SJSA1 (cell line): ENCODE results near the gene LRRC75B. TPM values are rescaled to one million over a fixed set of nuclear protein-coding genes. Genes with fewer than 3 reads are reported as not detected.
"Not testable (repeated sequence)": the region's sequence is repeated elsewhere in the genome, so short reads cannot be mapped to it uniquely, and the experiment has no call there.

Source experiments
- DNase-seq, 2 experiments: peaks; one replicate each; pipeline ENCODE4 v3.0.0-alpha.2; 2015 to 2020; ENCODE audit warnings: low spot score in 2 of 2, low read depth in 1 of 2
- H3K27ac ChIP-seq: fragments of 250-450 bp; sonication (Bioruptor Pico); 2 replicates; pipeline ENCODE4 v1.5.1; 2020; ENCODE audit warnings: mild to moderate bottlenecking, moderate library complexity
- H3K27me3 ChIP-seq: fragments of 250-450 bp; sonication (Bioruptor Pico); replicated peaks from 2 replicates; pipeline ENCODE4 v1.5.1; 2020; ENCODE audit warnings: mild to moderate bottlenecking, moderate library complexity
- H3K36me3 ChIP-seq: fragments of 250-450 bp; sonication (Bioruptor Pico); 2 replicates; pipeline ENCODE4 v1.5.1; 2020; ENCODE audit warnings: mild to moderate bottlenecking
- H3K4me1 ChIP-seq: fragments of 250-450 bp; sonication (Bioruptor Pico); replicated peaks from 2 replicates; pipeline ENCODE4 v1.6.1; 2021; ENCODE audit warnings: mild to moderate bottlenecking
- H3K4me3 ChIP-seq: fragments of 250-450 bp; sonication (Bioruptor Pico); 2 replicates; pipeline ENCODE4 v1.5.1; 2020; ENCODE audit warnings: mild to moderate bottlenecking
- H3K9me3 ChIP-seq: fragments of 250-450 bp; sonication (Bioruptor Pico); replicated peaks from 2 replicates; pipeline ENCODE4 v1.5.1; 2020; ENCODE audit warnings: mild to moderate bottlenecking
- total RNA-seq: library from RNA; depleted of rRNA; stranded (reverse); fragments of >200 nt; shearing (Covaris generic); gene quantifications from 2 replicates; pipeline ENCODE4 v1.2.3, GENCODE V29; 2014

Gene LRRC75B
- total RNA-seq, 1 experiment from 2014 or later: 2.3 TPM

GRCh38 chr22:24595228-24595627, 2.4 kb upstream of the LRRC75B start:
- no peaks in the 10 kb centered on the region for H3K36me3 ChIP-seq
- H3K27me3 ChIP-seq: no peaks in the 10 kb centered on the region
- H3K9me3 ChIP-seq: no peaks in the 10 kb centered on the region
- H3K4me3 ChIP-seq: no peak overlapping the region
- H3K27ac ChIP-seq: no peak overlapping the region
- DNase-seq: no peak
- peaks cover 12% of the 10 kb centered on the region for H3K4me1 ChIP-seq

- H3K27me3 ChIP-seq: no peaks in the 10 kb centered on the region
- no peak overlapping the region for H3K4me3 ChIP-seq
- no peak overlapping the region for H3K27ac ChIP-seq
- H3K4me1 ChIP-seq: peaks cover 12% of the 10 kb centered on the region
- no peaks in the 10 kb centered on the region for H3K9me3 ChIP-seq
- no peak for DNase-seq
- H3K36me3 ChIP-seq: no peaks in the 10 kb centered on the region
Observed at GRCh38 chr22:24594569-24595120, 1.8 kb upstream of the LRRC75B start.

GRCh38 chr22:24593836-24594568, 1.1 kb upstream of the LRRC75B start:
- H3K4me1 ChIP-seq: peaks cover 12% of the 10 kb centered on the region
- no peak overlapping the region for H3K27ac ChIP-seq
- no peak for DNase-seq
- no peaks in the 10 kb centered on the region for H3K9me3 ChIP-seq
- H3K4me3 ChIP-seq: no peak overlapping the region
- no peaks in the 10 kb centered on the region for H3K36me3 ChIP-seq
- no peaks in the 10 kb centered on the region for H3K27me3 ChIP-seq

- H3K36me3 ChIP-seq, DNase-seq, H3K9me3 ChIP-seq, H3K27me3 ChIP-seq, H3K27ac ChIP-seq: not testable (repeated sequence)
- H3K4me3 ChIP-seq: peak overlapping the region; percentile 52
- H3K4me1 ChIP-seq: peaks cover 12% of the 10 kb centered on the region
Observed at GRCh38 chr22:24593559-24593835, 624 bp upstream of the LRRC75B start.

- H3K27ac ChIP-seq: no peak overlapping the region
- no peaks in the 10 kb centered on the region for H3K27me3 ChIP-seq
- peak in 1 of 2 experiments; percentile 22 for DNase-seq
- peaks cover 12% of the 10 kb centered on the region for H3K4me1 ChIP-seq
- no peaks in the 10 kb centered on the region for H3K36me3 ChIP-seq
- H3K9me3 ChIP-seq: no peaks in the 10 kb centered on the region
- peak overlapping the region; percentile 52 for H3K4me3 ChIP-seq
Observed at GRCh38 chr22:24592058-24592850, 619 bp downstream of the LRRC75B start.

GRCh38 chr22:24591286-24591830, 1.5 kb downstream of the LRRC75B start:
- Histone ChIP-seq H3K27me3 (no peaks in the 10 kb centered on the region), H3K4me1 (peaks cover 12% of the 10 kb centered on the region), H3K27ac (no peak overlapping the region), H3K4me3 (no peak overlapping the region), H3K36me3 (no peaks in the 10 kb centered on the region), H3K9me3 (no peaks in the 10 kb centered on the region)
- DNase-seq: no peak

GRCh38 chr22:24590596-24591173, 2.2 kb downstream of the LRRC75B start:
- Histone ChIP-seq H3K4me3 (no peak overlapping the region), H3K4me1 (peaks cover 12% of the 10 kb centered on the region), H3K36me3 (no peaks in the 10 kb centered on the region), H3K27ac (no peak overlapping the region), H3K9me3 (no peaks in the 10 kb centered on the region), H3K27me3 (no peaks in the 10 kb centered on the region)
- DNase-seq: no peak

- Histone ChIP-seq H3K9me3 (no peaks in the 10 kb centered on the region), H3K4me3 (no peak overlapping the region), H3K27ac (no peak overlapping the region), H3K36me3 (no peaks in the 10 kb centered on the region), H3K4me1 (peaks cover 12% of the 10 kb centered on the region), H3K27me3 (no peaks in the 10 kb centered on the region)
- DNase-seq: no peak
Observed at GRCh38 chr22:24589518-24590030, 3.3 kb downstream of the LRRC75B start.

GRCh38 chr22:24588757-24589481, 4.0 kb downstream of the LRRC75B start:
- H3K4me1 ChIP-seq: peaks cover 13% of the 10 kb centered on the region
- no peaks in the 10 kb centered on the region for H3K9me3 ChIP-seq
- H3K36me3 ChIP-seq: no peaks in the 10 kb centered on the region
- DNase-seq: no peak
- no peaks in the 10 kb centered on the region for H3K27me3 ChIP-seq
- no peak overlapping the region for H3K27ac ChIP-seq
- no peak overlapping the region for H3K4me3 ChIP-seq

- H3K9me3 ChIP-seq: no peaks in the 10 kb centered on the region
- H3K36me3 ChIP-seq: no peaks in the 10 kb centered on the region
- H3K4me3 ChIP-seq: no peak overlapping the region
- no peak overlapping the region for H3K27ac ChIP-seq
- no peak for DNase-seq
- H3K27me3 ChIP-seq: no peaks in the 10 kb centered on the region
- peaks cover 18% of the 10 kb centered on the region for H3K4me1 ChIP-seq
Observed at GRCh38 chr22:24588381-24588756, 4.5 kb downstream of the LRRC75B start.

- Histone ChIP-seq H3K36me3 (no peaks in the 10 kb centered on the region), H3K4me1 (peaks cover 18% of the 10 kb centered on the region), H3K27ac (no peak overlapping the region), H3K9me3 (no peaks in the 10 kb centered on the region), H3K4me3 (no peak overlapping the region), H3K27me3 (no peaks in the 10 kb centered on the region)
- DNase-seq: no peak
Observed at GRCh38 chr22:24587948-24588347, 4.9 kb downstream of the LRRC75B start.

GRCh38 chr22:24587251-24587650, 5.6 kb downstream of the LRRC75B start:
- no peak overlapping the region for H3K27ac ChIP-seq
- H3K36me3 ChIP-seq: no peaks in the 10 kb centered on the region
- no peak overlapping the region for H3K4me3 ChIP-seq
- no peak for DNase-seq
- no peaks in the 10 kb centered on the region for H3K27me3 ChIP-seq
- peaks cover 16% of the 10 kb centered on the region for H3K4me1 ChIP-seq
- H3K9me3 ChIP-seq: no peaks in the 10 kb centered on the region

- Histone ChIP-seq H3K27ac (no peak overlapping the region), H3K9me3 (no peaks in the 10 kb centered on the region), H3K36me3 (no peaks in the 10 kb centered on the region), H3K4me1 (peaks cover 13% of the 10 kb centered on the region), H3K27me3 (no peaks in the 10 kb centered on the region), H3K4me3 (no peak overlapping the region)
- DNase-seq: no peak
Observed at GRCh38 chr22:24585927-24586546, 6.8 kb downstream of the LRRC75B start.
